ENCODE results near the gene SS18. TPM values are rescaled to one million over a fixed set of nuclear protein-coding genes. Genes with fewer than 3 reads are reported as not detected.

Gene SS18
- total RNA-seq, 1 experiment from 2014 or later, result 84.6 TPM

DNA sequence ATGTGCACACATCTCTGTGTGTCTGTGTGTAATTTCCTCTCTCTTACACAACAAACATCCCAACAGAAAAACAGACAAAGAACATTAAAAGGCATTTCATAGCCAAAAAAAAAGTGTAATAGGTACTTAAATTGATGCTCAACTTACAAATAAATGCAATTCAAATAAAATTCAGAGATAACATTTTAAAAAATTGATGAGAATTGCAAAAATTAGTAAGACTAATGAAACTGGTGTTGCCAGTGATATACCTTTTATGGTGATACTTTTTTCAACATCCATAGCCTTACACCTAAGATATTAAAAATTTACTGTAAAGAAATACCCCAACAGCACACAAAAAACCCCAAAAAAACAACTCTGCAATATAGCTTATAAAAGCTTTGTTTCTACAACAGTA lies 76.0 kb downstream of the SS18 start:
- H3K27me3 ChIP-seq (replicated peaks; ENCODE audit: insufficient read depth, low read depth, low read length, poor library complexity), result no peaks in the 10 kb centered on the region
- ChIA-PET POLR2A (ENCODE audit: low non-redundant PET) (no interaction called here), CTCF (no interaction called here)
- no peak for DNase-seq (ENCODE audit: low spot score)
- no peak overlapping the region for H3K4me3 ChIP-seq (ENCODE audit: low read depth, low read length, poor library complexity, severe bottlenecking)
- TF ChIP-seq, protein P1, sequence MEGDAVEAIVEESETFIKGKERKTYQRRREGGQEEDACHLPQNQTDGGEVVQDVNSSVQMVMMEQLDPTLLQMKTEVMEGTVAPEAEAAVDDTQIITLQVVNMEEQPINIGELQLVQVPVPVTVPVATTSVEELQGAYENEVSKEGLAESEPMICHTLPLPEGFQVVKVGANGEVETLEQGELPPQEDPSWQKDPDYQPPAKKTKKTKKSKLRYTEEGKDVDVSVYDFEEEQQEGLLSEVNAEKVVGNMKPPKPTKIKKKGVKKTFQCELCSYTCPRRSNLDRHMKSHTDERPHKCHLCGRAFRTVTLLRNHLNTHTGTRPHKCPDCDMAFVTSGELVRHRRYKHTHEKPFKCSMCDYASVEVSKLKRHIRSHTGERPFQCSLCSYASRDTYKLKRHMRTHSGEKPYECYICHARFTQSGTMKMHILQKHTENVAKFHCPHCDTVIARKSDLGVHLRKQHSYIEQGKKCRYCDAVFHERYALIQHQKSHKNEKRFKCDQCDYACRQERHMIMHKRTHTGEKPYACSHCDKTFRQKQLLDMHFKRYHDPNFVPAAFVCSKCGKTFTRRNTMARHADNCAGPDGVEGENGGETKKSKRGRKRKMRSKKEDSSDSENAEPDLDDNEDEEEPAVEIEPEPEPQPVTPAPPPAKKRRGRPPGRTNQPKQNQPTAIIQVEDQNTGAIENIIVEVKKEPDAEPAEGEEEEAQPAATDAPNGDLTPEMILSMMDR (conservative IDR thresholded peaks at IDR 0.05; ENCODE audit: low read depth, low read length), result no peak
- no peak for TF ChIP-seq EZH2 (IDR thresholded peaks at IDR 0.05; ENCODE audit: borderline replicate concordance, low read depth, low read length, poor library complexity, severe bottlenecking)
- H3K36me3 ChIP-seq (ENCODE audit: insufficient read depth, low read length, poor library complexity, severe bottlenecking), result peaks cover 10% of the 10 kb centered on the region
- H3K4me1 ChIP-seq (ENCODE audit: insufficient read depth, low read length, poor library complexity, severe bottlenecking), result no peaks in the 10 kb centered on the region
- BruUV-seq (replicated peaks), result no TSS peak
- H3K9me3 ChIP-seq (ENCODE audit: low read depth, low read length, poor library complexity, severe bottlenecking), result no peaks in the 10 kb centered on the region
- H3K27ac ChIP-seq (ENCODE audit: low read depth, low read length, poor library complexity, severe bottlenecking), result no peak overlapping the region
- intact Hi-C loops (cut with micrococcal nuclease; ENCODE audit: unreplicated experiment), result no loop called here

- intact Hi-C loops (cut with micrococcal nuclease; ENCODE audit: unreplicated experiment), result no loop called here
- no peak for TF ChIP-seq EZH2 (IDR thresholded peaks at IDR 0.05; ENCODE audit: borderline replicate concordance, low read depth, low read length, poor library complexity, severe bottlenecking)
- TF ChIP-seq, protein P1 (conservative IDR thresholded peaks at IDR 0.05; ENCODE audit: low read depth, low read length), result no peak
- Histone ChIP-seq H3K36me3 (ENCODE audit: insufficient read depth, low read length, poor library complexity, severe bottlenecking) (peaks cover 5% of the 10 kb centered on the region), H3K27ac (ENCODE audit: low read depth, low read length, poor library complexity, severe bottlenecking) (no peak overlapping the region), H3K9me3 (ENCODE audit: low read depth, low read length, poor library complexity, severe bottlenecking) (no peaks in the 10 kb centered on the region), H3K4me3 (ENCODE audit: low read depth, low read length, poor library complexity, severe bottlenecking) (no peak overlapping the region), H3K4me1 (ENCODE audit: insufficient read depth, low read length, poor library complexity, severe bottlenecking) (no peaks in the 10 kb centered on the region), H3K27me3 (replicated peaks; ENCODE audit: insufficient read depth, low read depth, low read length, poor library complexity) (no peaks in the 10 kb centered on the region)
- CTCF ChIA-PET, result no interaction called here
- no TSS peak for BruUV-seq (replicated peaks)
- POLR2A ChIA-PET (ENCODE audit: low non-redundant PET), result no interaction called here
- no peak for DNase-seq (ENCODE audit: low spot score)
Measured at GRCh38 chr18:26008619-26009018, 81.8 kb downstream of the SS18 start.

DNA sequence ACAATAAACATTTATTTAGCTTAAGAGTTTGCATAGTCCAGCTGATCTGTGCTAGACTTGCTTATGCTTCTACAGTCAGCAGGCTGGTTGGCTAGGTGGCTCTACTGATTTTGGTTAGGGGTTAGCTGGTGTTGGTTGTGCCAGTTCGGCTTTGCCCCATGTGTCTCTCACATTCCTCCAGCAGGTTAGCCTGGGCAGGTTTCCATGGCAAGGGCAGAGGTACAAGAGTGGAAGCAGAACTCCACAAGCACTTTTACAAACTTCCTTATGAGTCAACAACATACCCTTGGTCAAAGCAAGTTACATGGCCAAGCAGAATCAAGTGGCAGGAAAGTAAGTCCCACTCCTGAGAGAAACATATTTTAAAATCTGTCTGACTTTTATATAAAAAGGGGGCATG lies 82.3 kb downstream of the SS18 start:
- no peak overlapping the region for H3K27ac ChIP-seq (ENCODE audit: low read depth, low read length, poor library complexity, severe bottlenecking)
- no TSS peak for BruUV-seq (replicated peaks)
- no peaks in the 10 kb centered on the region for H3K36me3 ChIP-seq (ENCODE audit: insufficient read depth, low read length, poor library complexity, severe bottlenecking)
- TF ChIP-seq, protein P1 (conservative IDR thresholded peaks at IDR 0.05; ENCODE audit: low read depth, low read length), result no peak
- no peak for TF ChIP-seq EZH2 (IDR thresholded peaks at IDR 0.05; ENCODE audit: borderline replicate concordance, low read depth, low read length, poor library complexity, severe bottlenecking)
- no peaks in the 10 kb centered on the region for H3K27me3 ChIP-seq (replicated peaks; ENCODE audit: insufficient read depth, low read depth, low read length, poor library complexity)
- H3K9me3 ChIP-seq (ENCODE audit: low read depth, low read length, poor library complexity, severe bottlenecking), result no peaks in the 10 kb centered on the region
- ChIA-PET POLR2A (ENCODE audit: low non-redundant PET) (no interaction called here), CTCF (no interaction called here)
- no peak overlapping the region for H3K4me3 ChIP-seq (ENCODE audit: low read depth, low read length, poor library complexity, severe bottlenecking)
- no peaks in the 10 kb centered on the region for H3K4me1 ChIP-seq (ENCODE audit: insufficient read depth, low read length, poor library complexity, severe bottlenecking)
- intact Hi-C loops (cut with micrococcal nuclease; ENCODE audit: unreplicated experiment), result no loop called here
- DNase-seq (ENCODE audit: low spot score), result no peak

Data from A673 (cell line).